PFSK-1 (cell line): ENCODE results near the gene TMEM196.

Source experiments
- POLR2AphosphoS5 ChIP-seq: IDR thresholded peaks from 2 replicates; pipeline ENCODE4 v1.6.1; 2012; ENCODE audit warnings: low read depth, mild to moderate bottlenecking, control low read depth, low read length, moderate library complexity
- TF ChIP-seq, protein P1 (sequence below), 2 experiments: IDR thresholded peaks; 2 replicates each; pipeline versions ENCODE4 v1.6.1 to v1.8.0; 2011 to 2012; ENCODE audit warnings: low read depth in 2 of 2, low read length in 2 of 2, control low read depth in 1 of 2, inconsistent platforms in 1 of 2, mild to moderate bottlenecking in 1 of 2, moderate library complexity in 1 of 2; ENCODE audit not compliant: insufficient read depth in 1 of 2

DNA sequence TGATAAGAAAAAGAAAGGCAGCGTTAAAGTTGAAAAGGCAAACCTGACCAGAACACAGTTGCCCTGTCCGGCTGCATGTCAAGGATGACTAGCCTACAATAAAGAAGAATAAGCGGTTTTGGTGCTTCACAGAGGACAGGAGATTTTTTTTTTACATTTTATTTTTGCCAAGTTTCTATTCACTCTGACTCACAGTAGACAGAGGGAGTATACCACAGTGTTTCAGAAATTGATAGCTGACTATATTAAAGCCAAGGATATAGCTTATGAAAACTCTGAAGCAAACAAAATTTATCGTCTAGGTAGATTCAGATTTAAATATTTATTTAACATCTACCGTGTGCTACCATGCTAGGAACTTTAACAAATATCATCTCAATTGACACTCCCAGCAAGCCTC lies 47.6 kb downstream of the TMEM196 start:
- TF ChIP-seq POLR2AphosphoS5, result no peak
- TF ChIP-seq, protein P1, sequence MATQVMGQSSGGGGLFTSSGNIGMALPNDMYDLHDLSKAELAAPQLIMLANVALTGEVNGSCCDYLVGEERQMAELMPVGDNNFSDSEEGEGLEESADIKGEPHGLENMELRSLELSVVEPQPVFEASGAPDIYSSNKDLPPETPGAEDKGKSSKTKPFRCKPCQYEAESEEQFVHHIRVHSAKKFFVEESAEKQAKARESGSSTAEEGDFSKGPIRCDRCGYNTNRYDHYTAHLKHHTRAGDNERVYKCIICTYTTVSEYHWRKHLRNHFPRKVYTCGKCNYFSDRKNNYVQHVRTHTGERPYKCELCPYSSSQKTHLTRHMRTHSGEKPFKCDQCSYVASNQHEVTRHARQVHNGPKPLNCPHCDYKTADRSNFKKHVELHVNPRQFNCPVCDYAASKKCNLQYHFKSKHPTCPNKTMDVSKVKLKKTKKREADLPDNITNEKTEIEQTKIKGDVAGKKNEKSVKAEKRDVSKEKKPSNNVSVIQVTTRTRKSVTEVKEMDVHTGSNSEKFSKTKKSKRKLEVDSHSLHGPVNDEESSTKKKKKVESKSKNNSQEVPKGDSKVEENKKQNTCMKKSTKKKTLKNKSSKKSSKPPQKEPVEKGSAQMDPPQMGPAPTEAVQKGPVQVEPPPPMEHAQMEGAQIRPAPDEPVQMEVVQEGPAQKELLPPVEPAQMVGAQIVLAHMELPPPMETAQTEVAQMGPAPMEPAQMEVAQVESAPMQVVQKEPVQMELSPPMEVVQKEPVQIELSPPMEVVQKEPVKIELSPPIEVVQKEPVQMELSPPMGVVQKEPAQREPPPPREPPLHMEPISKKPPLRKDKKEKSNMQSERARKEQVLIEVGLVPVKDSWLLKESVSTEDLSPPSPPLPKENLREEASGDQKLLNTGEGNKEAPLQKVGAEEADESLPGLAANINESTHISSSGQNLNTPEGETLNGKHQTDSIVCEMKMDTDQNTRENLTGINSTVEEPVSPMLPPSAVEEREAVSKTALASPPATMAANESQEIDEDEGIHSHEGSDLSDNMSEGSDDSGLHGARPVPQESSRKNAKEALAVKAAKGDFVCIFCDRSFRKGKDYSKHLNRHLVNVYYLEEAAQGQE (IDR thresholded peaks at IDR 0.05; ENCODE audit: insufficient read depth in 1 of 2, low read depth in 2 of 2, low read length in 2 of 2), result no peak
